GM21381 (cell line): ENCODE measurements around the gene PAPLN.
A peak's percentile ranks its signal among the peaks of the same experiment; 100 is the strongest.
"Not testable (repeated sequence)": the region's sequence is repeated elsewhere in the genome, so short reads cannot be mapped to it uniquely, and the experiment has no call there.

Experiments
- ATAC-seq: cut with Tn5 transposase; IDR thresholded peaks from one replicate; pipeline ENCODE4 v1.9.1; 2021; ENCODE audit warnings: mild to moderate bottlenecking, moderate library complexity; ENCODE audit not compliant: unreplicated experiment

The PAPLN gene

DNA sequence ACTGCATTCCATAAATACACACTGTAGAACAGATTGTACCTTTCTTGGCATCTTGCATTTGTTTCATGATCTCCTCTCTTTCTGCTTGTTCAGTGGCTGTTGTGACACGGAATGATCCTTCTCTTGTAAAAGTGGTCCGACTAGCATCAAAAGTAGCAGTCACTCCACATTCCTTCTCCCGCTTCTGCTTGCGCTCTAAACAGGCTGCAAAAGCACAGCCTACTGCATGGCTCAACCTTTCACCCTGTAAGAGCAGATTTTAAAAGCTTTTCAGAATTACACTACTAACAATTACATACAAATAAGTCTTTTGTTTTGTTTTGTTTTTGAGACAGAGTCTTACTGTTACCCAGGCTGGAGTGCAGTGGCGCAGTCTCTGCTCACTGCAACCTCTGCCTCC, 49.8 kb downstream of the PAPLN start:
- no peak for ATAC-seq

DNA sequence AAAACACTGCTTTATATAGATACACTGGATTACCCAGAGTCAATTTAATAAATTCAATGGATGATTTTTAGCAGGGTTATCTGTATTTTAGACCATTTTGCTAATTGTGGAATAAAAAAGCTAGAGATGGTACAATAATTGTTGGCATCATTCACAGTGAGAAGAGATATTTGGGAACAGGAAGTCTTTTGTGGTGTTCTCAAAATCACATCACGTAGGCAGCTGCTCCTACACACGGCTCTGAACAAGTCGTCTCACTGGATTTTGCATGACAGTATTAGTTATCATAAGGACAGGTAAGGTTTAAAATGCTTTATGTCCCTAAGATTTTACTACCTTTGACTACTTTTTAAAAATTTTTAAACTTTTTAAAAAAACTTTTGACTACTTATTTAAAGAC, 52.0 kb downstream of the PAPLN start:
- no peak for ATAC-seq

DNA sequence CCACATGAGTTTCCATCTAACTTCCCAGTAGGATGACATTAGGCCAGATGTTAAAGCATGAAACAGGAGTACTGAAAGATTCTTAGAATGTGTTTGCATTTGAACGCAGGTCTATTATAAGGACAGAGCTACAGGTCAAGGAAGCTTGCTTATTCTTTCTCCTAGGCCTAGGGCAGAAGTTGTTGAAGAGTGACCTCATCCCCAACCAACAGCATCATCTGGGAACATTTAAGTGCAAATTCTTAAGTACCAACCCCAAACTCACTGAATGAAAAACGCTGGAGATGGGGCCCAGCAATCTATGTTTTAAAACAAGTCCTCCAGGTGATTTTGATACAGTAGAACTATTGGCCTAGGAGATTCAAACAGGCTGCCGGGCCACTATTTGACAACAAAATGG, 52.4 kb downstream of the PAPLN start:
- ATAC-seq: no peak

DNA sequence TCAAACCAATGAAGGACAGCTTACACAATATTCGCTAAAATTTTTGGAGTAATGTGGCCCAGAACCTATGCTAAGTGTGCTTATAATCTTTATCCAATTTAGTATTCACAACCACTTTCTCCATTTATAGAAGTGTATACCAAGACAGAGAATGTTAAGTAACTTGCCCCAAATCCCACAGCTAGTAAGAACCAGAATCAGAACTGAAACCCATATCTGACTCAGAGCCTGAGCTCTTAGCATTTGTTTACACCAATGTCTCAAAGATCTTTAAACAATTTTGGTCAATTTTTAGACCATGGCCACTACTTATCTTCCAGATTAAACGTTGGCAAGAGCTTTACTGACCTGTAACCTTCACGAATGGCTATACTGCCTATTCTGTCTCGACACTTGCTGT, 53.0 kb downstream of the PAPLN start:
- peak; percentile 53 for ATAC-seq

DNA sequence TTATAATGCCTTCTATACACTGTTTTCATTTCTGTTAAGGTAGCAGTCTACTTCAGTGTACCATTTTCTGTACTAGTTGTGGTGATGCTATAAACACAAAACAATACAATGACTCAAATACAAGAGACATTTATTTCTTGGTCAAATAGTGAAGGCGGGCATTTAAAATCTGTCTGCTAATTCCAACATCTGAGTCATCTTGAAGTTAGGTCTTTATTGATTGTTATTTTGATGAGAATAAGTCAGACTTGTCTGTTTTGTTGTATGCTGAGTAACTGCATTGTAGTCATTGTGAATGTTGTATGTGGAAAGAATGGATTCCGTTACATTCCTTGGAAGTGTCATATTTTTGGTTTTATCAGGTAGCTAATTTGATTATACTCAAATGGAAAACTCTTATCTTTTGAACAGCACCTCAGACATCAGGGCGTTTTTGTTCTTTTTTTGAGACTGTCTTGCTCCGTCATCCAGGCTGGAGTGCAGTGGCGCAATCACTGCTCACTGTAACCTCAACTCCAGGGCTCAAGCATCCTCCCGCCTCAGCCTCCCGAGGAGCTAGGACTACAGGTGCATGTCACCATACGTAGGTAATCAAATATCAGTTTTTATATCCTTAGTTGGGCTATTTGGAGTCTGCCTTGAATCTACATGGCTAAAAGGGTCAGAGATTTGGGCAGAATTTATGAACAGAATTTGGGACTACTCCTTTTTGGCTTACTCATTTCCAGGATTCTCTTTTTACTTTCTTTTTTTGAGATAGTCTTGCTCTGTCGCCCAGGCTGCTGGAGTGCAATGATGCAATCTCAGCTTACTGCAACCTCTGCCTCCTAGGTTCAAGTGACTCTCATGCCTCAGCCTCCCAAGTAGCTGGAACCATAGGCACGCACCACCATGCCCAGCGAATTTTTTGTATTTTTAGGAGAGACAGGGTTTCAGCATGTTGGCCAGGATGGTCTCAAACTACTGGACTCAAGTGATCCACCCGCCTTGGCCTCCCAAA, 56.8 kb downstream of the PAPLN start:
- ATAC-seq: no peak

DNA sequence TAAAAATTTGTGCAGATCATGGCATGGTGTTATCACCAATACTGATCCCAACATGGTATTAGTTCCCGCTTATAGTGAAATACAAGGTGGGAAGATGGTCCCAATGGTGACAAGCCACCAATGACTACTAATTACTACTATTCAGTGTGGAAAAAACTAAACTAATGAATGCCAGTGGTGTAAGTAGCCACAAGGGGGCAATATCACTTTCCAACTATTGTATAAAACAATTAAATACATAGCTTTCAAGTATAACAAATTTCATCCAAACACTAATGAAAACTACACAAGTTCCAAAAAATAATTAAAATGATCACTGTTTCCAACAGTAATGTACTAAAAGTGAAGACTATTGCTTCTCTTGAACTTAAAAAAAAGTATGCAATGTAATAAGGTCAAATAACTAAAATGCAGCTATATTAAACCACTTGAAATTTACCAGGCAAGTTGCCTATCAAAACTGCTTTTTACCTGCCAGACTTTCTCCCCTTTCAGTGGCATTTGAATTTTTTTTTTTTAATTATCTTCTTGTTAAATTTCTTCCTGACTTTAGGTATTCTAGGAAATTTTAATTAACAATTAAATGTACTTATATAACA, 58.0 kb downstream of the PAPLN start:
- no peak for ATAC-seq

DNA sequence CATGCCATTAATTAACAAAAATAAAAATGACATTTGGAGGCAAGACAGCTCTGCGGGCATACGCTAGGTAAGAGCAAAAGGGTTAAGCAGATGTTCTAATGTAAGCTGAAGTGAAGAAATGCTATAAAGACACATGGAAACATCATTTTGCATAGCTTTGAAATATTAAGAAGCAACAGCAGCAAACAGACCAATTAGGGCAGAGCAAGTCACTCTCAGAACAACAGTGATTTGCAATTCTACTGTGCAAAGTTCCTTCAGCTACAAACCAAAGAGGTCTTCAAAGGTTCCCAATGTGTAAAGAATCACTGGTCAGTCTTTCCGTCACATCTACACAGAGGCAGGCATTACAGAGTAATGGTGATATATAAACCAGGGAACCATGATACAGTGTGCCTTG, 68.2 kb downstream of the PAPLN start:
- ATAC-seq: no peak

DNA sequence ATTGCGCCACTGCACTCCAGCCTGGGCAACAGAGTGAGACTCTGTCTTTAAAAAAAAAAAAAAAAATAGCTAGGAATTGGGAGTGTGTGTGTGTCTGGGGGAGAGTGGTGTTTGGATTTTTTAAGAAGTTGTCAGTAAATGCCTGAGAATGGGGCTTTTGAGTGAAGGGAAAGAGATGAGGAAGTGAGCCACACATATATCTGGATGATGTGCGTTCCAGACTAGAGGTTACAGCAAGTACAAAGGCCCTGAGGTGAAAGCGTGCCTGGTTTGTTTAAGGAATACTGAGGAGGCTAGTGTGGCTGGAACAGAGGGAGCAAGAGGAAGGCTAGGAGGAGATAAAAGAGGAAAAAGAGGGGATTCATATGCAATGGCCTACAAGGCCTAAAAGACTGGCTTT, 70.0 kb downstream of the PAPLN start:
- ATAC-seq: no peak

DNA sequence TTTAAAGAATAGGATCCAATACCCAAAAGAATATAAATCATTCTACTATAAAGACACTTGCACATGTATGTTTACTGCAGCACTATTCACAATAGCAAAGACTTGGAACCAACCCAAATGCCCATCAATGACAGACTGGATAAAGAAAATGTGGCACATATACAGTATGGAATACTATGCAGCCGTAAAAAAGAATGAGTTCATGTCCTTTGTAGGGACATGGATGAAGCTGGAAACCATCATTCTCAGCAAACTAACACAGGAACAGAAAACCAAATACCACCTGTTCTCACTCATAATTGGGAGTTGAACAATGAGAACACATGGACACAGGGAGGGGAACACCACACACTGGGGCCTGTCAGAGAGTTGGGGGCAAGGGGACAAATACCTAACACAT, 71.9 kb downstream of the PAPLN start:
- not testable (repeated sequence) for ATAC-seq

DNA sequence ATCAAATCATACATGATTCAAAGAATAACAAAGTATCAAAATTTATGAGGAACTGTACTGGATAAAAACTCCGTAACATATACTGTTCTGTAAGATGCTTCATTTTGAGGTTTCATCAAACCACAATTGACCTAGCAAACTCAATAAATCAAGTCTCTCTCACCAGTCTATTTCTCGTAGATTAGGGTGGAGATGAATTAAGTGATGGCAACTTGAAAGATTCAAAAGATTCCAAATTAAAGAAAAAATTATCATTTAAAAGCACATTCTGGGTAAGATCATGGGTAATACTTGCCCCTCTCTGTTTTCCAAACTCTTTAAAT, 74.4 kb downstream of the PAPLN start:
- ATAC-seq: no peak

DNA sequence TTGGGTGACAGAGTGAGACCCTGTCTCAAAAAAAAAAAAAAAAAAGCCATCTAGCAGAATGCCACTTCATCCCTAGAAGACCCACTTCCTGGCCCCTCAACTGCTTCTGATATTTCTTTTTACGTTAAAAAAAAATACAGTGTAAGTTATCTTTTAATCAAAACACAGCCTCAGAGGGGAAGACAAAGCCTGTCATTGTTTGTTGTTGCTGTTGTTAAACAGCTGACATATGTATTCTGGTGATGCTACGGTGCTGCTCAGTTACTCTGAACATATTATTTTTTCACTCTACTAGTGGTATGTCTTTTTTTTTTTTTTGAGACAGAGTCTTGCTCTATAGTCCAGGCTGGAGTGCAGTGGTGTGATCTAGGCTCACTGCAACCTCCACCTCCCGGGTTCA, 75.4 kb downstream of the PAPLN start:
- ATAC-seq: no peak

DNA sequence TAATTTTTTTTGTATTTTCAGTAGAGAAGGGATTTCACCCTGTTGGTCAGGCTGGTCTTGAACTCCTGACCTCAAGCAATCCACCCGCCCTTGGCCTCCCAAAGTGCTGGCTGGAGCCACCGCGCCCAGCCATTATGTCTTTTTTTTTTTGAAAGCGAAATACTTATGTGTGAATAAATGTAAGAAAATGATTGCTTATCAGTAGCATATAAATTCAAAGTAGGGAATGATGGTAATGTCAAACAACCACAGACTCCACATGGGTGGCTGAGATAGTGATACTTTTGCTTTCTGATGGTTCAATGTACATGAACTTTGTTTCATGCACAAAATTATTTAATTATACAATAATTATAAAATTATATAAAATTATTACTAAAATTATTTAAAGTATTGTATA, 75.8 kb downstream of the PAPLN start:
- ATAC-seq: no peak

DNA sequence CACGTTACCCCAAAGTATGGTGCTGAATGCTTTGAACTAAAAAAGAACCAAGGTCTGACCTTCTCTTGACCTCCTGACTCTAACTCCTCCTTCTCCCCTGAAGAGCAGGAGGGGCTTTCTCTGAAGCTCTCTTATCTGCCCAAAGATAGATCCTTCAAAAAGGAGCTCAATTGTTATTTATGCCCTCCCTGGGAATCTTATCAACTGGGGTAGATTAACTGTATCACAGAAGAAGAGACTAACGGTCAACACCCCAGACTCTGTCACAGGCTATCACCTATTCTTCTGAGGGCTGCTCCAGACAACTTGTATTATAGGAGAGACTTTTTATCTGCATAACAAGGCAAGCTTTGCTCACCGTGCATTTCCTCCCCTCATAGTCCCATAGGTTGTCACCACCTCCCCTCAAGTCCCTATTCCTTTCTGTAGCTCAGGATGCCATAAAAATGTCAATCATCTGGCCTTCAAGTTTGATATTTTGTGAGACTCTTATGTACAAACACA, 86.6 kb downstream of the PAPLN start:
- ATAC-seq: no peak
